ENCODE measurements around the gene CSF2RB.
A peak's percentile ranks its signal among the peaks of the same experiment; 100 is the strongest.

Gene CSF2RB

GRCh38 chr22:36881504-36882245 lies 31.8 kb upstream of the CSF2RB start:
- 0 out of 22 replicates have a peak overlapping the region, but pooled peaks of 1 of the 11 experiments have one; percentile 14 for H3K27ac ChIP-seq
- no peaks in the 10 kb centered on the region for H4K20me1 ChIP-seq
- TF ChIP-seq Cebpa-rat (IDR thresholded peaks at IDR 0.05): 0 out of 22 replicates have a peak, but pooled peaks of 1 of the 11 experiments have one; percentile 28
- peaks cover 0 to 20% (median 11%) of the 10 kb centered on the region in 10 experiments; a peak in 14 of 20 replicates for H3K4me1 ChIP-seq
- peaks cover 41 to 69% (median 46%) of the 10 kb centered on the region in 11 experiments for H3K9me3 ChIP-seq (replicated peaks in 1 of 11)
- H3K9ac ChIP-seq: no peak overlapping the region
- peaks cover 24 to 38% (median 28%) of the 10 kb centered on the region in 11 experiments for H3K36me3 ChIP-seq
- no peak overlapping the region for H3K4me3 ChIP-seq
- H3K4me2 ChIP-seq: no peak overlapping the region
- no peaks in the 10 kb centered on the region for H3K27me3 ChIP-seq

- H3K9ac ChIP-seq: no peak overlapping the region
Observed at GRCh38 chr22:36884349-36885158, 28.9 kb upstream of the CSF2RB start.

GRCh38 chr22:36885474-36885873 lies 28.0 kb upstream of the CSF2RB start:
- Histone ChIP-seq H3K27me3 (no peaks in the 10 kb centered on the region), H3K27ac (peak overlapping the region in 1 of 11 experiments; percentile 43; a peak in 1 of 22 replicates), H3K4me1 (peaks cover 0 to 20% (median 3%) of the 10 kb centered on the region in 10 experiments; a peak in 10 of 20 replicates), H3K36me3 (peaks cover 0 to 6% (median 0%) of the 10 kb centered on the region in 11 experiments; a peak in 2 of 22 replicates), H3K9ac (no peak overlapping the region), H4K20me1 (no peaks in the 10 kb centered on the region), H3K9me3 (replicated peaks in 1 of 11) (peaks cover 26 to 45% (median 34%) of the 10 kb centered on the region in 11 experiments), H3K4me2 (peak overlapping the region in 6 of 11 experiments; percentile 13 to 72 (median 46); a peak in 9 of 22 replicates), H3K4me3 (no peak overlapping the region)
- no peak for TF ChIP-seq Cebpa-rat (IDR thresholded peaks at IDR 0.05)

More at GRCh38 chr22:36884349-36885158, 28.9 kb upstream of the CSF2RB start:
- Histone ChIP-seq H4K20me1 (no peaks in the 10 kb centered on the region), H3K4me3 (no peak overlapping the region), H3K27me3 (no peaks in the 10 kb centered on the region), H3K9me3 (replicated peaks in 1 of 11) (peaks cover 35 to 54% (median 42%) of the 10 kb centered on the region in 11 experiments), H3K4me1 (peaks cover 0 to 20% (median 3%) of the 10 kb centered on the region in 10 experiments; a peak in 10 of 20 replicates), H3K27ac (peak overlapping the region in 1 of 11 experiments; percentile 43; a peak in 1 of 22 replicates), H3K4me2 (peak overlapping the region in 3 of 11 experiments; percentile 50 to 72 (median 67); a peak in 3 of 22 replicates), H3K36me3 (peaks cover 0 to 9% (median 3%) of the 10 kb centered on the region in 11 experiments; a peak in 5 of 22 replicates)
- no peak for TF ChIP-seq Cebpa-rat (IDR thresholded peaks at IDR 0.05)

- peaks cover 0 to 20% (median 3%) of the 10 kb centered on the region in 10 experiments; a peak in 10 of 20 replicates for H3K4me1 ChIP-seq
- H3K36me3 ChIP-seq: peaks cover 0 to 6% (median 0%) of the 10 kb centered on the region in 11 experiments; a peak in 2 of 22 replicates
- peaks cover 20 to 39% (median 29%) of the 10 kb centered on the region in 11 experiments for H3K9me3 ChIP-seq (replicated peaks in 1 of 11)
- no peak overlapping the region for H3K4me3 ChIP-seq
- no peak overlapping the region for H3K9ac ChIP-seq
- no peak for TF ChIP-seq Cebpa-rat (IDR thresholded peaks at IDR 0.05)
- H3K4me2 ChIP-seq: peak overlapping the region in 4 of 11 experiments; percentile 13 to 72 (median 58); a peak in 6 of 22 replicates
- no peak overlapping the region for H3K27ac ChIP-seq
- H3K27me3 ChIP-seq: no peaks in the 10 kb centered on the region
- no peaks in the 10 kb centered on the region for H4K20me1 ChIP-seq
Observed at GRCh38 chr22:36886016-36886415, 27.4 kb upstream of the CSF2RB start.

- Histone ChIP-seq H3K4me1 (peaks cover 0 to 20% (median 3%) of the 10 kb centered on the region in 10 experiments; a peak in 10 of 20 replicates), H3K4me3 (no peak overlapping the region), H3K9me3 (replicated peaks in 1 of 11) (peaks cover 10 to 28% (median 17%) of the 10 kb centered on the region in 11 experiments), H4K20me1 (no peaks in the 10 kb centered on the region), H3K4me2 (no peak overlapping the region), H3K27ac (no peak overlapping the region), H3K27me3 (no peaks in the 10 kb centered on the region), H3K36me3 (peaks cover 0 to 6% (median 0%) of the 10 kb centered on the region in 11 experiments; a peak in 1 of 22 replicates), H3K9ac (no peak overlapping the region)
- no peak for TF ChIP-seq Cebpa-rat (IDR thresholded peaks at IDR 0.05)
Observed at GRCh38 chr22:36887162-36887561, 26.3 kb upstream of the CSF2RB start.

- no peak for TF ChIP-seq Cebpa-rat (IDR thresholded peaks at IDR 0.05)
- H3K9ac ChIP-seq: no peak overlapping the region
Observed at GRCh38 chr22:36891646-36892045, 21.8 kb upstream of the CSF2RB start.

GRCh38 chr22:36892292-36892691 lies 21.1 kb upstream of the CSF2RB start:
- Histone ChIP-seq H3K4me2 (no peak overlapping the region), H3K9me3 (replicated peaks in 1 of 11) (peaks cover 13 to 31% (median 18%) of the 10 kb centered on the region in 11 experiments), H3K4me3 (no peak overlapping the region), H3K9ac (no peak overlapping the region), H3K4me1 (no peaks in the 10 kb centered on the region), H3K36me3 (0 out of 22 replicates have a peak, but pooled peaks cover 0 to 4% (median 0%) of the 10 kb centered on the region in 11 experiments), H4K20me1 (no peaks in the 10 kb centered on the region), H3K27ac (no peak overlapping the region), H3K27me3 (no peaks in the 10 kb centered on the region)
- TF ChIP-seq Cebpa-rat (IDR thresholded peaks at IDR 0.05): no peak

More at GRCh38 chr22:36891646-36892045, 21.8 kb upstream of the CSF2RB start:
- Histone ChIP-seq H3K4me2 (peak overlapping the region in 1 of 11 experiments; percentile 7; a peak in 1 of 22 replicates), H3K9me3 (replicated peaks in 1 of 11) (peaks cover 12 to 25% (median 16%) of the 10 kb centered on the region in 11 experiments), H4K20me1 (no peaks in the 10 kb centered on the region), H3K4me1 (no peaks in the 10 kb centered on the region), H3K4me3 (no peak overlapping the region), H3K27me3 (no peaks in the 10 kb centered on the region), H3K27ac (no peak overlapping the region), H3K36me3 (0 out of 22 replicates have a peak, but pooled peaks cover 0 to 4% (median 0%) of the 10 kb centered on the region in 11 experiments)

GRCh38 chr22:36893262-36893661 lies 20.2 kb upstream of the CSF2RB start:
- Histone ChIP-seq H3K4me3 (no peak overlapping the region), H3K9me3 (replicated peaks in 1 of 11) (peaks cover 13 to 31% (median 23%) of the 10 kb centered on the region in 11 experiments), H3K27me3 (no peaks in the 10 kb centered on the region), H4K20me1 (no peaks in the 10 kb centered on the region), H3K9ac (no peak overlapping the region), H3K36me3 (0 out of 22 replicates have a peak, but pooled peaks cover 0 to 4% (median 0%) of the 10 kb centered on the region in 11 experiments), H3K27ac (no peak overlapping the region), H3K4me2 (no peak overlapping the region), H3K4me1 (no peaks in the 10 kb centered on the region; a peak in 1 of 20 replicates)
- no peak for TF ChIP-seq Cebpa-rat (IDR thresholded peaks at IDR 0.05)

Data from BLaER1 treated with 17β-estradiol and CSF1 and Interleukin-3, amounts not matched to agents 10 nM and 100 nM (cell line).